Activated naive CD4-positive, alpha-beta T cell treated with anti-CD3 and anti-CD28 coated beads, Interleukin-2, amount 10 ng/mL, durations not matched to agents 7 days and 5 days (primary cell): ENCODE results near the gene DRC7.
A peak's percentile ranks its signal among the peaks of the same experiment; 100 is the strongest.

Experiments
- CTCF ChIA-PET: fragments of 350-600 bp; sonication (Branson Sonifier 250); formaldehyde crosslinking; loops from one replicate; lab custom pipeline; 2021; ENCODE audit warnings: antibody characterized with exemption; lab: Charles Lee
- DNase-seq: peaks from one replicate; pipeline ENCODE4 v3.0.0-alpha.2; 2020
- H3K27ac Mint-ChIP-seq: one replicate; pipeline ENCODE4 v1.8.0; 2021; ENCODE audit warnings: mild to moderate bottlenecking, moderate library complexity, mixed read lengths
- H3K27me3 Mint-ChIP-seq: one replicate; pipeline ENCODE4 v1.8.0; 2021; ENCODE audit warnings: mild to moderate bottlenecking, mixed read lengths
- H3K36me3 Mint-ChIP-seq: one replicate; pipeline ENCODE4 v1.8.0; 2021; ENCODE audit warnings: mixed read lengths
- H3K4me1 Mint-ChIP-seq: one replicate; pipeline ENCODE4 v1.8.0; 2021; ENCODE audit warnings: mixed read lengths
- H3K4me3 Mint-ChIP-seq: one replicate; pipeline ENCODE4 v1.8.0; 2021; ENCODE audit warnings: mild to moderate bottlenecking, moderate library complexity, mixed read lengths
- H3K9me3 Mint-ChIP-seq: one replicate; pipeline ENCODE4 v1.8.0; 2021; ENCODE audit warnings: mixed read lengths

DRC7 gene

GRCh38 chr16:57694725-57695679, at the start of gene DRC7:
DRC7 (plus strand) TSS chr16:57694806; CDS start chr16:57697950, 3,144 bp downstream.
- Mint-ChIP-seq H3K27me3 (peaks cover 36% of the 10 kb centered on the region), H3K4me1 (peaks cover 26% of the 10 kb centered on the region), H3K4me3 (no peak within 1 kb of the TSS), H3K36me3 (no peaks in the 10 kb centered on the region), H3K27ac (no peak within 1 kb of the TSS), H3K9me3 (no peaks in the 10 kb centered on the region)
- CTCF ChIA-PET = no interaction called here
- DNase-seq = peak; percentile 46

GRCh38 chr16:57645169-57645568, 49.4 kb upstream of the DRC7 start:
- DNase-seq = no peak
- Mint-ChIP-seq H3K4me3 (no peak overlapping the region), H3K36me3 (no peaks in the 10 kb centered on the region), H3K27ac (no peak overlapping the region), H3K27me3 (peaks cover 31% of the 10 kb centered on the region), H3K4me1 (peaks cover 34% of the 10 kb centered on the region), H3K9me3 (no peaks in the 10 kb centered on the region)
- CTCF ChIA-PET = interaction anchor here (6.0 to 8.7 kb wide), 4 partner anchors 36 to 68 kb away, joined by 82 to 154 read pairs (median 113); no protein-coding TSS in a partner anchor

- CTCF ChIA-PET = interaction anchor here (0.8 to 8.7 kb wide), 6 partner anchors 9 to 69 kb away, joined by 3 to 154 read pairs (median 88); no protein-coding TSS in a partner anchor
- H3K27ac Mint-ChIP-seq = no peak overlapping the region
- H3K4me1 Mint-ChIP-seq = peaks cover 34% of the 10 kb centered on the region
- no peaks in the 10 kb centered on the region for H3K36me3 Mint-ChIP-seq
- no peaks in the 10 kb centered on the region for H3K9me3 Mint-ChIP-seq
- no peak for DNase-seq
- H3K27me3 Mint-ChIP-seq = peaks cover 24% of the 10 kb centered on the region
- H3K4me3 Mint-ChIP-seq = no peak overlapping the region
Measured at GRCh38 chr16:57645691-57646387, 48.8 kb upstream of the DRC7 start.

GRCh38 chr16:57646388-57647039, 48.1 kb upstream of the DRC7 start:
- DNase-seq = no peak
- H3K4me3 Mint-ChIP-seq = no peak overlapping the region
- H3K9me3 Mint-ChIP-seq = no peaks in the 10 kb centered on the region
- CTCF ChIA-PET = interaction anchor here (0.8 to 8.7 kb wide), 8 partner anchors 9 to 70 kb away, joined by 3 to 154 read pairs (median 54); no protein-coding TSS in a partner anchor
- peak overlapping the region; percentile 28 for H3K27ac Mint-ChIP-seq
- H3K27me3 Mint-ChIP-seq = peaks cover 18% of the 10 kb centered on the region
- H3K36me3 Mint-ChIP-seq = no peaks in the 10 kb centered on the region
- peaks cover 36% of the 10 kb centered on the region for H3K4me1 Mint-ChIP-seq

- H3K27me3 Mint-ChIP-seq = peaks cover 10% of the 10 kb centered on the region
- no peak overlapping the region for H3K4me3 Mint-ChIP-seq
- H3K36me3 Mint-ChIP-seq = no peaks in the 10 kb centered on the region
- CTCF ChIA-PET = interaction anchor here (1.2 to 8.7 kb wide), 10 partner anchors 10 to 89 kb away, joined by 3 to 154 read pairs (median 22); partner anchors contain the start of gene KATNB1
- no peak for DNase-seq
- no peak overlapping the region for H3K27ac Mint-ChIP-seq
- no peaks in the 10 kb centered on the region for H3K9me3 Mint-ChIP-seq
- peaks cover 44% of the 10 kb centered on the region for H3K4me1 Mint-ChIP-seq
Measured at GRCh38 chr16:57647136-57647875, 47.3 kb upstream of the DRC7 start.

- Mint-ChIP-seq H3K27ac (peak overlapping the region; percentile 64), H3K36me3 (no peaks in the 10 kb centered on the region), H3K9me3 (no peaks in the 10 kb centered on the region), H3K4me1 (peaks cover 42% of the 10 kb centered on the region), H3K4me3 (no peak overlapping the region), H3K27me3 (peaks cover 5% of the 10 kb centered on the region)
- no peak for DNase-seq
- CTCF ChIA-PET = interaction anchor here (1.0 to 8.7 kb wide), 18 partner anchors 11 to 109 kb away, joined by 3 to 154 read pairs (median 8); partner anchors contain the start of gene KATNB1
Measured at GRCh38 chr16:57648125-57648524, 46.5 kb upstream of the DRC7 start.

GRCh38 chr16:57648581-57649442, 45.8 kb upstream of the DRC7 start:
- Mint-ChIP-seq H3K27ac (peak overlapping the region; percentile 51), H3K4me1 (peaks cover 36% of the 10 kb centered on the region), H3K4me3 (no peak overlapping the region), H3K9me3 (no peaks in the 10 kb centered on the region), H3K27me3 (peaks cover 3% of the 10 kb centered on the region), H3K36me3 (no peaks in the 10 kb centered on the region)
- peak; percentile 90 for DNase-seq
- CTCF ChIA-PET = interaction anchor here (0.8 to 8.7 kb wide), 22 partner anchors 11 to 227 kb away, joined by 3 to 154 read pairs (median 4); partner anchors contain the start of gene KATNB1

GRCh38 chr16:57649443-57649751, 45.2 kb upstream of the DRC7 start:
- no peak overlapping the region for H3K27ac Mint-ChIP-seq
- no peak for DNase-seq
- CTCF ChIA-PET = interaction anchor here (0.7 to 8.7 kb wide), 14 partner anchors 12 to 227 kb away, joined by 3 to 154 read pairs (median 7); partner anchors contain the start of gene KATNB1
- no peaks in the 10 kb centered on the region for H3K9me3 Mint-ChIP-seq
- H3K27me3 Mint-ChIP-seq = peaks cover 3% of the 10 kb centered on the region
- peaks cover 36% of the 10 kb centered on the region for H3K4me1 Mint-ChIP-seq
- H3K4me3 Mint-ChIP-seq = no peak overlapping the region
- H3K36me3 Mint-ChIP-seq = no peaks in the 10 kb centered on the region

GRCh38 chr16:57649846-57650245, 44.8 kb upstream of the DRC7 start:
- no peak overlapping the region for H3K4me3 Mint-ChIP-seq
- no peak overlapping the region for H3K27ac Mint-ChIP-seq
- H3K4me1 Mint-ChIP-seq = peaks cover 36% of the 10 kb centered on the region
- no peaks in the 10 kb centered on the region for H3K9me3 Mint-ChIP-seq
- peaks cover 3% of the 10 kb centered on the region for H3K27me3 Mint-ChIP-seq
- DNase-seq = no peak
- CTCF ChIA-PET = interaction anchor here (0.7 to 8.7 kb wide), 12 partner anchors 12 to 228 kb away, joined by 3 to 154 read pairs (median 11); partner anchors contain the start of gene KATNB1
- no peaks in the 10 kb centered on the region for H3K36me3 Mint-ChIP-seq

GRCh38 chr16:57651344-57652333, 43.0 kb upstream of the DRC7 start:
- peak overlapping the region; percentile 10 for H3K27ac Mint-ChIP-seq
- no peaks in the 10 kb centered on the region for H3K36me3 Mint-ChIP-seq
- DNase-seq = peak; percentile 67
- peaks cover 34% of the 10 kb centered on the region for H3K4me1 Mint-ChIP-seq
- H3K9me3 Mint-ChIP-seq = no peaks in the 10 kb centered on the region
- no peak overlapping the region for H3K4me3 Mint-ChIP-seq
- peaks cover 13% of the 10 kb centered on the region for H3K27me3 Mint-ChIP-seq
- CTCF ChIA-PET = interaction anchor here (0.6 to 8.7 kb wide), 11 partner anchors 11 to 651 kb away, joined by 3 to 154 read pairs (median 5); no protein-coding TSS in a partner anchor

GRCh38 chr16:57652695-57653471, 41.7 kb upstream of the DRC7 start:
- no peaks in the 10 kb centered on the region for H3K9me3 Mint-ChIP-seq
- H3K4me3 Mint-ChIP-seq = no peak overlapping the region
- H3K36me3 Mint-ChIP-seq = no peaks in the 10 kb centered on the region
- H3K27ac Mint-ChIP-seq = no peak overlapping the region
- peaks cover 24% of the 10 kb centered on the region for H3K4me1 Mint-ChIP-seq
- peaks cover 13% of the 10 kb centered on the region for H3K27me3 Mint-ChIP-seq
- no peak for DNase-seq
- CTCF ChIA-PET = interaction anchor here (0.6 to 8.7 kb wide), 10 partner anchors 10 to 650 kb away, joined by 3 to 154 read pairs (median 5); no protein-coding TSS in a partner anchor
